ENCODE measurements around the gene KRTAP10-5.
"Not testable (repeated sequence)": the region's sequence is repeated elsewhere in the genome, so short reads cannot be mapped to it uniquely, and the experiment has no call there.

The KRTAP10-5 gene

GRCh38 chr21:44568667-44569556 lies 11.5 kb downstream of the KRTAP10-5 start:
- Histone ChIP-seq H3K27me3 (ENCODE audit: insufficient read depth, low read length) (peaks cover 8% of the 10 kb centered on the region), H3K9me3 (ENCODE audit: low read length) (peaks cover 7% of the 10 kb centered on the region), H2AFZ (ENCODE audit: low read depth, low read length) (no peak overlapping the region), H3K4me3 (ENCODE audit: low read length) (no peak overlapping the region), H3K4me1 (ENCODE audit: insufficient read depth, low read length) (no peaks in the 10 kb centered on the region), H3K36me3 (ENCODE audit: insufficient read depth, low read length) (no peaks in the 10 kb centered on the region)

- no peak overlapping the region for H2AFZ ChIP-seq (ENCODE audit: low read depth, low read length)
- H3K27me3 ChIP-seq (ENCODE audit: insufficient read depth, low read length), result peaks cover 8% of the 10 kb centered on the region
- H3K9me3 ChIP-seq (ENCODE audit: low read length), result peaks cover 7% of the 10 kb centered on the region
- no peak overlapping the region for H3K4me3 ChIP-seq (ENCODE audit: low read length)
- no peaks in the 10 kb centered on the region for H3K4me1 ChIP-seq (ENCODE audit: insufficient read depth, low read length)
- no peaks in the 10 kb centered on the region for H3K36me3 ChIP-seq (ENCODE audit: insufficient read depth, low read length)
Observed at GRCh38 chr21:44568261-44568660, 12.1 kb downstream of the KRTAP10-5 start.

GRCh38 chr21:44567481-44568171 lies 12.8 kb downstream of the KRTAP10-5 start:
- H3K4me1 ChIP-seq (ENCODE audit: insufficient read depth, low read length), result no peaks in the 10 kb centered on the region
- peaks cover 6% of the 10 kb centered on the region for H3K27me3 ChIP-seq (ENCODE audit: insufficient read depth, low read length)
- no peak overlapping the region for H3K4me3 ChIP-seq (ENCODE audit: low read length)
- peaks cover 7% of the 10 kb centered on the region for H3K9me3 ChIP-seq (ENCODE audit: low read length)
- H2AFZ ChIP-seq (ENCODE audit: low read depth, low read length), result no peak overlapping the region
- no peaks in the 10 kb centered on the region for H3K36me3 ChIP-seq (ENCODE audit: insufficient read depth, low read length)

- Histone ChIP-seq H3K4me1 (ENCODE audit: insufficient read depth, low read length) (no peaks in the 10 kb centered on the region), H3K27me3 (ENCODE audit: insufficient read depth, low read length) (peaks cover 2% of the 10 kb centered on the region), H2AFZ (ENCODE audit: low read depth, low read length) (no peak overlapping the region), H3K9me3 (ENCODE audit: low read length) (peaks cover 2% of the 10 kb centered on the region), H3K36me3 (ENCODE audit: insufficient read depth, low read length) (no peaks in the 10 kb centered on the region), H3K4me3 (ENCODE audit: low read length) (no peak overlapping the region)
Observed at GRCh38 chr21:44566403-44566802, 14.0 kb downstream of the KRTAP10-5 start.

- H3K9me3 ChIP-seq (ENCODE audit: low read length), result no peaks in the 10 kb centered on the region
- peaks cover 2% of the 10 kb centered on the region for H3K27me3 ChIP-seq (ENCODE audit: insufficient read depth, low read length)
- H3K4me3 ChIP-seq (ENCODE audit: low read length), result no peak overlapping the region
- no peaks in the 10 kb centered on the region for H3K36me3 ChIP-seq (ENCODE audit: insufficient read depth, low read length)
- H2AFZ ChIP-seq (ENCODE audit: low read depth, low read length), result no peak overlapping the region
- H3K4me1 ChIP-seq (ENCODE audit: insufficient read depth, low read length), result no peaks in the 10 kb centered on the region
Observed at GRCh38 chr21:44564886-44565598, 15.4 kb downstream of the KRTAP10-5 start.

- no peak overlapping the region for H3K4me3 ChIP-seq (ENCODE audit: low read length)
- H3K4me1 ChIP-seq (ENCODE audit: insufficient read depth, low read length), result no peaks in the 10 kb centered on the region
- no peaks in the 10 kb centered on the region for H3K9me3 ChIP-seq (ENCODE audit: low read length)
- H2AFZ ChIP-seq (ENCODE audit: low read depth, low read length), result no peak overlapping the region
- peaks cover 2% of the 10 kb centered on the region for H3K27me3 ChIP-seq (ENCODE audit: insufficient read depth, low read length)
- H3K36me3 ChIP-seq (ENCODE audit: insufficient read depth, low read length), result no peaks in the 10 kb centered on the region
Observed at GRCh38 chr21:44564099-44564498, 16.3 kb downstream of the KRTAP10-5 start.

GRCh38 chr21:44558695-44559094 lies 21.7 kb downstream of the KRTAP10-5 start, which contains the start of gene KRTAP10-3:
KRTAP10-3 (minus strand) TSS chr21:44558795; CDS start chr21:44558715, 80 bp downstream.
- Histone ChIP-seq H3K9me3 (ENCODE audit: low read length) (no peaks in the 10 kb centered on the region), H3K4me1 (ENCODE audit: insufficient read depth, low read length) (no peaks in the 10 kb centered on the region), H2AFZ (ENCODE audit: low read depth, low read length) (no peak within 1 kb of the TSS), H3K27me3 (ENCODE audit: insufficient read depth, low read length) (peaks cover 2% of the 10 kb centered on the region), H3K4me3 (ENCODE audit: low read length) (no peak within 1 kb of the TSS), H3K36me3 (ENCODE audit: insufficient read depth, low read length) (no peaks in the 10 kb centered on the region)

GRCh38 chr21:44558329-44558675 lies 22.1 kb downstream of the KRTAP10-5 start:
- H3K4me3 ChIP-seq (ENCODE audit: low read length); H2AFZ ChIP-seq (ENCODE audit: low read depth, low read length); H3K36me3 ChIP-seq (ENCODE audit: insufficient read depth, low read length); H3K9me3 ChIP-seq (ENCODE audit: low read length); H3K4me1 ChIP-seq (ENCODE audit: insufficient read depth, low read length); H3K27me3 ChIP-seq (ENCODE audit: insufficient read depth, low read length): not testable (repeated sequence)

- Histone ChIP-seq H3K4me3 (ENCODE audit: low read length) (no peak overlapping the region), H3K4me1 (ENCODE audit: insufficient read depth, low read length) (no peaks in the 10 kb centered on the region), H3K9me3 (ENCODE audit: low read length) (no peaks in the 10 kb centered on the region), H3K27me3 (ENCODE audit: insufficient read depth, low read length) (peaks cover 2% of the 10 kb centered on the region), H3K36me3 (ENCODE audit: insufficient read depth, low read length) (no peaks in the 10 kb centered on the region), H2AFZ (ENCODE audit: low read depth, low read length) (no peak overlapping the region)
Observed at GRCh38 chr21:44557491-44558328, 22.7 kb downstream of the KRTAP10-5 start.

GRCh38 chr21:44556879-44557278 lies 23.5 kb downstream of the KRTAP10-5 start:
- H3K4me1 ChIP-seq (ENCODE audit: insufficient read depth, low read length), result peaks cover 3% of the 10 kb centered on the region
- peaks cover 2% of the 10 kb centered on the region for H3K27me3 ChIP-seq (ENCODE audit: insufficient read depth, low read length)
- H3K4me3 ChIP-seq (ENCODE audit: low read length), result no peak overlapping the region
- no peaks in the 10 kb centered on the region for H3K9me3 ChIP-seq (ENCODE audit: low read length)
- H2AFZ ChIP-seq (ENCODE audit: low read depth, low read length), result no peak overlapping the region
- no peaks in the 10 kb centered on the region for H3K36me3 ChIP-seq (ENCODE audit: insufficient read depth, low read length)

- H2AFZ ChIP-seq (ENCODE audit: low read depth, low read length), result no peak overlapping the region
- no peaks in the 10 kb centered on the region for H3K9me3 ChIP-seq (ENCODE audit: low read length)
- no peaks in the 10 kb centered on the region for H3K36me3 ChIP-seq (ENCODE audit: insufficient read depth, low read length)
- no peak overlapping the region for H3K4me3 ChIP-seq (ENCODE audit: low read length)
- peaks cover 2% of the 10 kb centered on the region for H3K27me3 ChIP-seq (ENCODE audit: insufficient read depth, low read length)
- peaks cover 5% of the 10 kb centered on the region for H3K4me1 ChIP-seq (ENCODE audit: insufficient read depth, low read length)
Observed at GRCh38 chr21:44555200-44555875, 25.1 kb downstream of the KRTAP10-5 start.

GRCh38 chr21:44552681-44553080 lies 27.7 kb downstream of the KRTAP10-5 start:
- peaks cover 2% of the 10 kb centered on the region for H3K27me3 ChIP-seq (ENCODE audit: insufficient read depth, low read length)
- H3K9me3 ChIP-seq (ENCODE audit: low read length), result peaks cover 2% of the 10 kb centered on the region
- no peaks in the 10 kb centered on the region for H3K36me3 ChIP-seq (ENCODE audit: insufficient read depth, low read length)
- no peak overlapping the region for H3K4me3 ChIP-seq (ENCODE audit: low read length)
- no peak overlapping the region for H2AFZ ChIP-seq (ENCODE audit: low read depth, low read length)
- peaks cover 22% of the 10 kb centered on the region for H3K4me1 ChIP-seq (ENCODE audit: insufficient read depth, low read length)

Data from neuron (in vitro differentiated cells).